A549 (cell line): ENCODE data around the gene CTNNA3. TPM values are rescaled to one million over a fixed set of nuclear protein-coding genes. Genes with fewer than 3 reads are reported as not detected.

Experiments used
- ATAC-seq, 2 experiments: fragments of 200-7000 bp in 1 of 2; fragments of >200 bp in 1 of 2; cut with Nextera tagmentation in 1 of 2; cut with Tn5 transposase in 1 of 2; 3 replicates each; pipeline versions ENCODE4 v1.8.0 to v1.9.1; 2018 to 2020; ENCODE audit warnings: mild to moderate bottlenecking in 1 of 2, moderate library complexity in 1 of 2
- CTCF ChIA-PET: fragments of 300-600 bp; sonication (Branson Sonifier 250); formaldehyde crosslinking; extraction: SDS; loops from one replicate; lab custom pipeline; 2021; ENCODE audit warnings: antibody characterized with exemption, inconsistent platforms; lab: Yijun Ruan, JAX
- POLR2A ChIA-PET: fragments of 350-600 bp; formaldehyde crosslinking; extraction: SDS; loops from one replicate; lab custom pipeline; 2021; ENCODE audit warnings: antibody characterized with exemption, inconsistent platforms; lab: Yijun Ruan, JAX
- DNase-seq, 2 experiments: peaks; one replicate each; pipeline versions ENCODE4 v3.0.0 to v3.0.0-alpha.2; 2011 to 2016; ENCODE audit warnings: low read depth in 1 of 2, low spot score in 1 of 2
- FAIRE-seq: peaks from 2 replicates; lab custom pipeline; 2011; peaks lifted over from hg19 to GRCh38; lab: Jason Lieb, UNC
- H3K27ac ChIP-seq, 2 experiments: fragments of >200 bp; sonication (Bioruptor Twin); formaldehyde crosslinking; 3 replicates each; pipeline ENCODE4 v1.5.1; 2016 to 2017
- H3K4me1 ChIP-seq: fragments of >200 bp; sonication (Bioruptor Twin); formaldehyde crosslinking; 3 replicates; pipeline ENCODE4 v1.6.1; 2016
- H3K4me2 ChIP-seq: fragments of >200 bp; sonication (Bioruptor Twin); formaldehyde crosslinking; 3 replicates; pipeline ENCODE4 v1.6.1; 2016
- H3K4me3 ChIP-seq: fragments of >200 bp; sonication (Bioruptor Twin); formaldehyde crosslinking; 3 replicates; pipeline ENCODE4 v1.5.1; 2016
- H3K9me3 ChIP-seq: fragments of >200 bp; sonication (Bioruptor Twin); formaldehyde crosslinking; 3 replicates; pipeline ENCODE4 v1.6.1; 2016
- CBX2 ChIP-seq: fragments of 200-600 bp; sonication (generic); IDR thresholded peaks from 2 replicates; pipeline ENCODE4 v1.6.1; 2016; ENCODE audit warnings: low read depth, mild to moderate bottlenecking, borderline replicate concordance
- CBX8 ChIP-seq: fragments of 200-600 bp; sonication (generic); IDR thresholded peaks from 2 replicates; pipeline ENCODE4 v1.6.1; 2016
- CEBPB ChIP-seq, 2 experiments: fragments of >200 bp in 1 of 2; sonication (Bioruptor Twin) in 1 of 2; formaldehyde crosslinking in 1 of 2; IDR thresholded peaks; 2 replicates each; pipeline ENCODE4 v1.6.1; 2012 to 2016
- EP300 ChIP-seq, 2 experiments: fragments of >200 bp; sonication (Bioruptor Twin); formaldehyde crosslinking; IDR thresholded peaks; 2 replicates in 1 of 2; 3 replicates in 1 of 2; pipeline ENCODE4 v1.6.1; 2016 to 2017
- FOSB ChIP-seq: fragments of 250-450 bp; sonication (Bioruptor Pico); IDR thresholded peaks from 2 replicates; pipeline ENCODE4 v1.5.0; 2020; ENCODE audit warnings: mild to moderate bottlenecking, moderate library complexity
- FOSL2 ChIP-seq, 2 experiments: fragments of 450-650 bp in 1 of 2; fragments of >200 bp in 1 of 2; sonication (Bioruptor Twin) in 1 of 2; formaldehyde crosslinking; IDR thresholded peaks; 2 replicates each; pipeline versions ENCODE4 v1.5.0 to v1.6.1; 2016 to 2020; ENCODE audit warnings: mild to moderate bottlenecking in 1 of 2, moderate library complexity in 1 of 2
- HDAC2 ChIP-seq: fragments of 200-600 bp; sonication (generic); IDR thresholded peaks from 2 replicates; pipeline ENCODE4 v1.6.1; 2016
- HEYL ChIP-seq: fragments of 250-450 bp; sonication (Bioruptor Pico); IDR thresholded peaks from 2 replicates; pipeline ENCODE4 v1.8.0; 2021; ENCODE audit warnings: mild to moderate bottlenecking, moderate library complexity
- HOXA7 ChIP-seq: fragments of 250-450 bp; sonication (Bioruptor Pico); IDR thresholded peaks from 2 replicates; pipeline ENCODE4 v1.5.0; 2020; ENCODE audit warnings: mild to moderate bottlenecking, moderate library complexity
- HOXB13 ChIP-seq: fragments of 250-450 bp; sonication (Bioruptor Pico); IDR thresholded peaks from 2 replicates; pipeline ENCODE4 v1.5.0; 2020; ENCODE audit warnings: low read depth, mild to moderate bottlenecking, moderate library complexity
- HOXB5 ChIP-seq: fragments of 250-450 bp; sonication (Bioruptor Pico); IDR thresholded peaks from 2 replicates; pipeline ENCODE4 v1.5.0; 2020; ENCODE audit warnings: mild to moderate bottlenecking, moderate library complexity
- JUN ChIP-seq, 2 experiments: fragments of >200 bp; sonication (Bioruptor Twin); formaldehyde crosslinking; IDR thresholded peaks; 2 replicates in 1 of 2; 3 replicates in 1 of 2; pipeline ENCODE4 v1.6.1; 2016 to 2017
- KDM5A ChIP-seq: fragments of 200-600 bp; sonication (generic); IDR thresholded peaks from 2 replicates; pipeline ENCODE4 v1.6.1; 2016; ENCODE audit warnings: antibody characterized with exemption, mild to moderate bottlenecking
- MAFK ChIP-seq: fragments of 450-650 bp; IDR thresholded peaks from 2 replicates; pipeline ENCODE4 v1.6.1; 2014; ENCODE audit not compliant: partially characterized antibody
- MAZ ChIP-seq: fragments of 150-350 bp; IDR thresholded peaks from 2 replicates; pipeline ENCODE4 v1.6.1; 2014; ENCODE audit warnings: antibody characterized with exemption, low read depth, low read length, borderline replicate concordance
- NFE2L2 ChIP-seq: fragments of 150-350 bp; conservative IDR thresholded peaks from 2 replicates; pipeline ENCODE4 v1.6.1; 2014; ENCODE audit warnings: low read length
- NR3C1 ChIP-seq: fragments of >200 bp; sonication (Bioruptor Twin); formaldehyde crosslinking; IDR thresholded peaks from 3 replicates; pipeline ENCODE4 v1.6.1; 2017
- RAD21 ChIP-seq, 2 experiments: fragments of >200 bp in 1 of 2; sonication (Bioruptor Twin) in 1 of 2; formaldehyde crosslinking in 1 of 2; IDR thresholded peaks in 1 of 2; conservative IDR thresholded peaks in 1 of 2; 2 replicates in 1 of 2; 3 replicates in 1 of 2; pipeline ENCODE4 v1.6.1; 2012 to 2018; ENCODE audit warnings: inconsistent platforms in 1 of 2
- TFCP2L1 ChIP-seq: fragments of 250-450 bp; sonication (Bioruptor Pico); IDR thresholded peaks from 2 replicates; pipeline ENCODE4 v1.5.0; 2021; ENCODE audit warnings: mild to moderate bottlenecking
- ZC3H11A ChIP-seq: fragments of 450-650 bp; IDR thresholded peaks from 2 replicates; pipeline ENCODE4 v1.6.1; 2014; ENCODE audit warnings: antibody characterized with exemption, mild to moderate bottlenecking
- ZNF302 ChIP-seq: fragments of 250-450 bp; sonication (Bioruptor Pico); IDR thresholded peaks from 2 replicates; pipeline ENCODE4 v1.9.0; 2021; ENCODE audit warnings: inconsistent platforms, mild to moderate bottlenecking, moderate library complexity
- ZSCAN20 ChIP-seq: fragments of 250-450 bp; sonication (Bioruptor Pico); IDR thresholded peaks from 2 replicates; pipeline ENCODE4 v1.8.0; 2022; ENCODE audit warnings: mild to moderate bottlenecking, moderate library complexity
- WGBS: methylation state at CpG from one replicate; pipeline ENCODE4 v1.1.6; 2017; ENCODE audit errors: missing lambda C conversion rate; 5-methylcytosine and 5-hydroxymethylcytosine counted together
- polyA plus RNA-seq, 4 experiments: library from polyadenylated mRNA; depleted of rRNA in 3 of 4; stranded (reverse); fragments of >200 nt; fragmentation: RNase III in 1 of 4; extraction: RNeasy Plus Mini Kit Qiagen cat#74134 plus additional on column Dnase treatment in 1 of 4; gene quantifications; 2 replicates in 3 of 4; 3 replicates in 1 of 4; pipeline ENCODE4 v1.2.3, GENCODE V29; 2011 to 2017
- TF ChIP-seq, protein P1 (sequence below): fragments of 250-450 bp; sonication (Bioruptor Pico); IDR thresholded peaks from 2 replicates; pipeline ENCODE4 v1.5.0; 2021; ENCODE audit warnings: mild to moderate bottlenecking, moderate library complexity, borderline replicate concordance
- TF ChIP-seq, protein P2 (sequence below): fragments of 150-350 bp; IDR thresholded peaks from 2 replicates; pipeline ENCODE4 v1.6.1; 2014; ENCODE audit warnings: low read depth, mild to moderate bottlenecking, low read length
- TF ChIP-seq, protein P3 (sequence below): fragments of 250-450 bp; sonication (Bioruptor Pico); IDR thresholded peaks from 2 replicates; pipeline ENCODE4 v1.5.0; 2020; ENCODE audit warnings: low read depth, mild to moderate bottlenecking, moderate library complexity
- TF ChIP-seq, protein P4 (sequence below): fragments of 200-600 bp; sonication (generic); IDR thresholded peaks from 2 replicates; pipeline ENCODE4 v1.6.1; 2016; ENCODE audit warnings: antibody characterized with exemption, mild to moderate bottlenecking, moderate library complexity
- TF ChIP-seq, protein P5 (sequence below): fragments of >200 bp; sonication (Bioruptor Twin); formaldehyde crosslinking; IDR thresholded peaks from 2 replicates; pipeline ENCODE4 v1.6.1; 2016

Gene CTNNA3
- polyA plus RNA-seq, 2 of the 4 experiments (the other 2 are of a cell fraction): not detected

DNA sequence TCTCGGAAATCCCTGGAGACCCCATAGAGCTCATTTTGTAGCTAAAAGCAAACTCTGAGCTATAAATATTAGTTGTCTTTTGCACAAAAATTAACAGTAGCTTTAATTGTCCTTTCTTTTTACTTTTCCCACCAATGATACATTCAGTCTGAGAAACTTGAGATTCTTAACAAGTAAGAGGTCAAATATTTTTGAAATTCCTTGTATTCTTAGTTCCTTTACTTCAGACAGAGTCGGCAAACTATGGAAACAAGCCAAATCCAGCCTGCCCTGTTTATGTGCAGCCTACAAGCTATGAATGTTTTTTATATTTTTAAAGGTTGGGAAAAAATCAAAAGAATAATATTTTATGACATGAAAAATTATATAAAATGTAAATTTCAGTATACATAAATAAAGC lies 146.6 kb downstream of the CTNNA3 start:
- CTCF ChIA-PET: no interaction called here
- Histone ChIP-seq H3K4me1 (no peaks in the 10 kb centered on the region), H3K4me3 (no peak overlapping the region), H3K4me2 (no peak overlapping the region), H3K27ac (no peak overlapping the region), H3K9me3 (no peaks in the 10 kb centered on the region)
- 16% methylated on average over 2 of the region's 2 CpGs for WGBS
- FAIRE-seq (no peak), DNase-seq (no peak), ATAC-seq (no peak)
- TF ChIP-seq HEYL (CRISPR knock-in tag): no peak
- TF ChIP-seq, protein P1, sequence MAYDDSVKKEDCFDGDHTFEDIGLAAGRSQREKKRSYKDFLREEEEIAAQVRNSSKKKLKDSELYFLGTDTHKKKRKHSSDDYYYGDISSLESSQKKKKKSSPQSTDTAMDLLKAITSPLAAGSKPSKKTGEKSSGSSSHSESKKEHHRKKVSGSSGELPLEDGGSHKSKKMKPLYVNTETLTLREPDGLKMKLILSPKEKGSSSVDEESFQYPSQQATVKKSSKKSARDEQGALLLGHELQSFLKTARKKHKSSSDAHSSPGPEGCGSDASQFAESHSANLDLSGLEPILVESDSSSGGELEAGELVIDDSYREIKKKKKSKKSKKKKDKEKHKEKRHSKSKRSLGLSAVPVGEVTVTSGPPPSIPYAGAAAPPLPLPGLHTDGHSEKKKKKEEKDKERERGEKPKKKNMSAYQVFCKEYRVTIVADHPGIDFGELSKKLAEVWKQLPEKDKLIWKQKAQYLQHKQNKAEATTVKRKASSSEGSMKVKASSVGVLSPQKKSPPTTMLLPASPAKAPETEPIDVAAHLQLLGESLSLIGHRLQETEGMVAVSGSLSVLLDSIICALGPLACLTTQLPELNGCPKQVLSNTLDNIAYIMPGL (CRISPR knock-in tag): no peak
- no peak for TF ChIP-seq TFCP2L1 (CRISPR knock-in tag)
- TF ChIP-seq JUN (IDR thresholded peaks at IDR 0.05): no peak
- no peak for TF ChIP-seq MAZ
- TF ChIP-seq, protein P2, sequence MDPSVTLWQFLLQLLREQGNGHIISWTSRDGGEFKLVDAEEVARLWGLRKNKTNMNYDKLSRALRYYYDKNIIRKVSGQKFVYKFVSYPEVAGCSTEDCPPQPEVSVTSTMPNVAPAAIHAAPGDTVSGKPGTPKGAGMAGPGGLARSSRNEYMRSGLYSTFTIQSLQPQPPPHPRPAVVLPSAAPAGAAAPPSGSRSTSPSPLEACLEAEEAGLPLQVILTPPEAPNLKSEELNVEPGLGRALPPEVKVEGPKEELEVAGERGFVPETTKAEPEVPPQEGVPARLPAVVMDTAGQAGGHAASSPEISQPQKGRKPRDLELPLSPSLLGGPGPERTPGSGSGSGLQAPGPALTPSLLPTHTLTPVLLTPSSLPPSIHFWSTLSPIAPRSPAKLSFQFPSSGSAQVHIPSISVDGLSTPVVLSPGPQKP: no peak
- TF ChIP-seq FOSB (CRISPR knock-in tag): no peak
- no peak for TF ChIP-seq CBX8
- no peak for TF ChIP-seq EP300 (IDR thresholded peaks at IDR 0.05)
- TF ChIP-seq ZC3H11A: no peak
- TF ChIP-seq ZNF302 (CRISPR knock-in tag): no peak
- TF ChIP-seq NFE2L2: no peak
- no peak for TF ChIP-seq HOXB5 (CRISPR knock-in tag)
- no peak for TF ChIP-seq MAFK
- TF ChIP-seq NR3C1: no peak
- TF ChIP-seq, protein P3, sequence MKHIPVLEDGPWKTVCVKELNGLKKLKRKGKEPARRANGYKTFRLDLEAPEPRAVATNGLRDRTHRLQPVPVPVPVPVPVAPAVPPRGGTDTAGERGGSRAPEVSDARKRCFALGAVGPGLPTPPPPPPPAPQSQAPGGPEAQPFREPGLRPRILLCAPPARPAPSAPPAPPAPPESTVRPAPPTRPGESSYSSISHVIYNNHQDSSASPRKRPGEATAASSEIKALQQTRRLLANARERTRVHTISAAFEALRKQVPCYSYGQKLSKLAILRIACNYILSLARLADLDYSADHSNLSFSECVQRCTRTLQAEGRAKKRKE (CRISPR knock-in tag): no peak
- TF ChIP-seq CEBPB (IDR thresholded peaks at IDR 0.05): no peak
- TF ChIP-seq KDM5A: no peak
- TF ChIP-seq HOXA7: no peak
- POLR2A ChIA-PET: no interaction called here

DNA sequence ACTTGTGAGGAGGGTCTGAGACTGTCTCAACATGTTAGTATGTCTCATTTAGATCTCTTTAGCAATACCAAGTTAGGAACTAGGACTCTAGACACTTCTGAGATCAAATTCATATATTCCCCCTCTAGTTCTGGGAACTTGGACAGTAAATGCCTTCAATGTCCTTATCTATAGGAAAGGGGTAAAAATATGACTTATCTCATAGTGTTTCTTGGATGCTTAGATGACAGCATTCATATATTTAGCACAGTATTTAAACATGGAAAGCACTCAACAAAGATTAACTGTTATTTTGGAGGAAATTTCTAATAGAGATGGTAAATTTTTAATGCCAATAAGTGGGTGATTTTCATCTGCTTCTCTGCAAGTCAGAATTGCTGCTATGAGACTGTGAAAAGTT lies 154.6 kb downstream of the CTNNA3 start:
- CTCF ChIA-PET: no interaction called here
- DNase-seq: no peak
- ATAC-seq: no peak
- POLR2A ChIA-PET: no interaction called here
- Histone ChIP-seq H3K4me1 (no peaks in the 10 kb centered on the region), H3K27ac (no peak overlapping the region), H3K4me3 (no peak overlapping the region), H3K4me2 (no peak overlapping the region), H3K9me3 (no peaks in the 10 kb centered on the region)
- TF ChIP-seq, protein P4, sequence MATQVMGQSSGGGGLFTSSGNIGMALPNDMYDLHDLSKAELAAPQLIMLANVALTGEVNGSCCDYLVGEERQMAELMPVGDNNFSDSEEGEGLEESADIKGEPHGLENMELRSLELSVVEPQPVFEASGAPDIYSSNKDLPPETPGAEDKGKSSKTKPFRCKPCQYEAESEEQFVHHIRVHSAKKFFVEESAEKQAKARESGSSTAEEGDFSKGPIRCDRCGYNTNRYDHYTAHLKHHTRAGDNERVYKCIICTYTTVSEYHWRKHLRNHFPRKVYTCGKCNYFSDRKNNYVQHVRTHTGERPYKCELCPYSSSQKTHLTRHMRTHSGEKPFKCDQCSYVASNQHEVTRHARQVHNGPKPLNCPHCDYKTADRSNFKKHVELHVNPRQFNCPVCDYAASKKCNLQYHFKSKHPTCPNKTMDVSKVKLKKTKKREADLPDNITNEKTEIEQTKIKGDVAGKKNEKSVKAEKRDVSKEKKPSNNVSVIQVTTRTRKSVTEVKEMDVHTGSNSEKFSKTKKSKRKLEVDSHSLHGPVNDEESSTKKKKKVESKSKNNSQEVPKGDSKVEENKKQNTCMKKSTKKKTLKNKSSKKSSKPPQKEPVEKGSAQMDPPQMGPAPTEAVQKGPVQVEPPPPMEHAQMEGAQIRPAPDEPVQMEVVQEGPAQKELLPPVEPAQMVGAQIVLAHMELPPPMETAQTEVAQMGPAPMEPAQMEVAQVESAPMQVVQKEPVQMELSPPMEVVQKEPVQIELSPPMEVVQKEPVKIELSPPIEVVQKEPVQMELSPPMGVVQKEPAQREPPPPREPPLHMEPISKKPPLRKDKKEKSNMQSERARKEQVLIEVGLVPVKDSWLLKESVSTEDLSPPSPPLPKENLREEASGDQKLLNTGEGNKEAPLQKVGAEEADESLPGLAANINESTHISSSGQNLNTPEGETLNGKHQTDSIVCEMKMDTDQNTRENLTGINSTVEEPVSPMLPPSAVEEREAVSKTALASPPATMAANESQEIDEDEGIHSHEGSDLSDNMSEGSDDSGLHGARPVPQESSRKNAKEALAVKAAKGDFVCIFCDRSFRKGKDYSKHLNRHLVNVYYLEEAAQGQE: no peak
- no peak for TF ChIP-seq FOSL2 (IDR thresholded peaks at IDR 0.05)
- no peak for TF ChIP-seq FOSL2 (CRISPR knock-in tag; IDR thresholded peaks at IDR 0.05)
- no peak for TF ChIP-seq ZC3H11A
- TF ChIP-seq HOXA7: no peak
- TF ChIP-seq HDAC2: no peak
- TF ChIP-seq HOXB13 (CRISPR knock-in tag): no peak
- TF ChIP-seq, protein P1 (CRISPR knock-in tag): no peak
- no peak for TF ChIP-seq NR3C1
- TF ChIP-seq ZSCAN20 (CRISPR knock-in tag): no peak
- no peak for TF ChIP-seq RAD21 (conservative IDR thresholded peaks at IDR 0.05 in 1 of 2, IDR thresholded peaks at IDR 0.05 in 1 of 2)
- no peak for TF ChIP-seq EP300 (IDR thresholded peaks at IDR 0.05)
- TF ChIP-seq CBX2: no peak
- TF ChIP-seq, protein P5, sequence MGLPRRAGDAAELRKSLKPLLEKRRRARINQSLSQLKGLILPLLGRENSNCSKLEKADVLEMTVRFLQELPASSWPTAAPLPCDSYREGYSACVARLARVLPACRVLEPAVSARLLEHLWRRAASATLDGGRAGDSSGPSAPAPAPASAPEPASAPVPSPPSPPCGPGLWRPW: no peak
- TF ChIP-seq TFCP2L1 (CRISPR knock-in tag): no peak
- FAIRE-seq: no peak
